WTC11 (cell line): ENCODE data around the gene SORL1. TPM values are rescaled to one million over a fixed set of nuclear protein-coding genes. Genes with fewer than 3 reads are reported as not detected.

ENCODE experiments used
- ATAC-seq: fragments of 200-7000 bp; cut with Tn5 transposase; 2 replicates; pipeline ENCODE4 v1.10.0; 2021; ENCODE audit warnings: mild to moderate bottlenecking, moderate library complexity
- CTCF ChIA-PET: fragments of 300-600 bp; sonication (Branson Sonifier 250); formaldehyde crosslinking; loops from one replicate; lab custom pipeline; 2021; ENCODE audit warnings: antibody characterized with exemption; lab: Charles Lee
- POLR2A ChIA-PET: fragments of 350-600 bp; sonication (Branson Sonifier 250); formaldehyde crosslinking; loops from one replicate; lab custom pipeline; 2021; ENCODE audit warnings: antibody characterized with exemption; lab: Charles Lee
- DNase-seq: peaks from one replicate; pipeline ENCODE4 v3.0.0; 2021; ENCODE audit warnings: low spot score
- H3K27ac Mint-ChIP-seq: 2 replicates; pipeline ENCODE4 v1.8.0; 2021; ENCODE audit warnings: mixed read lengths
- H3K27me3 Mint-ChIP-seq: 2 replicates; pipeline ENCODE4 v1.8.0; 2021; ENCODE audit warnings: low read depth, mild to moderate bottlenecking, moderate library complexity, mixed read lengths
- H3K36me3 Mint-ChIP-seq: 2 replicates; pipeline ENCODE4 v1.8.0; 2021; ENCODE audit warnings: mixed read lengths
- H3K4me1 Mint-ChIP-seq: 2 replicates; pipeline ENCODE4 v1.8.0; 2022; ENCODE audit warnings: mixed read lengths
- H3K4me3 Mint-ChIP-seq: 2 replicates; pipeline ENCODE4 v1.8.0; 2021; ENCODE audit warnings: mild to moderate bottlenecking, moderate library complexity, mixed read lengths
- H3K9me3 Mint-ChIP-seq: 2 replicates; pipeline ENCODE4 v1.8.0; 2021; ENCODE audit warnings: mixed read lengths
- ELF4 ChIP-seq: sonication (generic); formaldehyde crosslinking; IDR thresholded peaks from 2 replicates; pipeline ENCODE4 v1.8.1; 2022; ENCODE audit warnings: low read depth, mild to moderate bottlenecking, moderate library complexity, missing genetic modification reagents
- ETV6 ChIP-seq: sonication (generic); formaldehyde crosslinking; IDR thresholded peaks from 2 replicates; pipeline ENCODE4 v1.8.1; 2022; ENCODE audit warnings: mild to moderate bottlenecking, missing genetic modification reagents
- FOXP1 ChIP-seq: sonication (generic); formaldehyde crosslinking; IDR thresholded peaks from 2 replicates; pipeline ENCODE4 v1.8.0; 2022; ENCODE audit warnings: missing genetic modification reagents, mild to moderate bottlenecking, moderate library complexity, borderline replicate concordance
- GABPB1 ChIP-seq: sonication (generic); formaldehyde crosslinking; IDR thresholded peaks from 2 replicates; pipeline ENCODE4 v1.8.1; 2023; ENCODE audit warnings: mild to moderate bottlenecking, missing genetic modification reagents
- JAZF1 ChIP-seq: fragments of 250-450 bp; sonication (Bioruptor Pico); IDR thresholded peaks from 2 replicates; pipeline ENCODE4 v1.9.0; 2021; ENCODE audit warnings: moderate library complexity, mild to moderate bottlenecking, inconsistent platforms
- JUN ChIP-seq: sonication (generic); formaldehyde crosslinking; IDR thresholded peaks from 2 replicates; pipeline ENCODE4 v1.8.0; 2023; ENCODE audit warnings: mild to moderate bottlenecking, missing genetic modification reagents
- OVOL2 ChIP-seq: fragments of 250-450 bp; sonication (Bioruptor Pico); IDR thresholded peaks from 2 replicates; pipeline ENCODE4 v1.9.0; 2021; ENCODE audit warnings: mild to moderate bottlenecking, borderline replicate concordance
- PRRX2 ChIP-seq: fragments of 250-450 bp; sonication (Bioruptor Pico); IDR thresholded peaks from 2 replicates; pipeline ENCODE4 v1.8.0; 2021; ENCODE audit warnings: mild to moderate bottlenecking
- RORB ChIP-seq: fragments of 250-450 bp; sonication (Bioruptor Pico); IDR thresholded peaks from 2 replicates; pipeline ENCODE4 v1.9.0; 2021; ENCODE audit warnings: mild to moderate bottlenecking
- SOX15 ChIP-seq: fragments of 250-450 bp; sonication (Bioruptor Pico); IDR thresholded peaks from 2 replicates; pipeline ENCODE4 v1.9.0; 2021; ENCODE audit warnings: mild to moderate bottlenecking
- SP1 ChIP-seq: sonication (generic); formaldehyde crosslinking; conservative IDR thresholded peaks from 2 replicates; pipeline ENCODE4 v1.8.1; 2022; ENCODE audit warnings: missing genetic modification reagents
- ZNF219 ChIP-seq: sonication (generic); formaldehyde crosslinking; IDR thresholded peaks from 2 replicates; pipeline ENCODE4 v1.8.0; 2023; ENCODE audit warnings: missing genetic modification reagents, mild to moderate bottlenecking, borderline replicate concordance
- ZNF232 ChIP-seq: sonication (generic); formaldehyde crosslinking; IDR thresholded peaks from 2 replicates; pipeline ENCODE4 v1.8.0; 2022; ENCODE audit warnings: mild to moderate bottlenecking, missing genetic modification reagents
- ZNF263 ChIP-seq: sonication (generic); formaldehyde crosslinking; IDR thresholded peaks from 2 replicates; pipeline ENCODE4 v1.8.1; 2022; ENCODE audit warnings: low read depth, mild to moderate bottlenecking, moderate library complexity, missing genetic modification reagents
- ZNF416 ChIP-seq: fragments of 250-450 bp; sonication (Bioruptor Pico); IDR thresholded peaks from 2 replicates; pipeline ENCODE4 v1.9.0; 2021; ENCODE audit warnings: mild to moderate bottlenecking, inconsistent platforms
- ZNF671 ChIP-seq: fragments of 250-450 bp; sonication (Bioruptor Pico); IDR thresholded peaks from 2 replicates; pipeline ENCODE4 v1.8.0; 2021; ENCODE audit warnings: mild to moderate bottlenecking
- total RNA-seq: library from RNA; stranded (reverse); gene quantifications from 3 replicates; pipeline ENCODE4 v1.2.3, GENCODE V29; 2021
- TF ChIP-seq, protein P1 (sequence below): sonication (generic); formaldehyde crosslinking; IDR thresholded peaks from 2 replicates; pipeline ENCODE4 v1.8.1; 2023; ENCODE audit warnings: mild to moderate bottlenecking, missing genetic modification reagents, moderate library complexity
- TF ChIP-seq, protein P2 (sequence below): fragments of 200-600 bp; IDR thresholded peaks from 2 replicates; pipeline ENCODE4 v1.8.0; 2022; ENCODE audit warnings: antibody characterized with exemption
- TF ChIP-seq, protein P3 (sequence below): sonication (generic); formaldehyde crosslinking; IDR thresholded peaks from 2 replicates; pipeline ENCODE4 v1.8.0; 2022; ENCODE audit warnings: mild to moderate bottlenecking, missing genetic modification reagents
- TF ChIP-seq, protein P4 (sequence below): sonication (generic); formaldehyde crosslinking; IDR thresholded peaks from 2 replicates; pipeline ENCODE4 v1.8.0; 2022; ENCODE audit warnings: mild to moderate bottlenecking, missing genetic modification reagents
- TF ChIP-seq, protein P5 (sequence below): sonication (generic); formaldehyde crosslinking; IDR thresholded peaks from 2 replicates; pipeline ENCODE4 v1.8.1; 2022; ENCODE audit warnings: low read depth, missing genetic modification reagents, borderline replicate concordance

The SORL1 gene
- total RNA-seq, 1 experiment from 2014 or later = 87.1 TPM

DNA sequence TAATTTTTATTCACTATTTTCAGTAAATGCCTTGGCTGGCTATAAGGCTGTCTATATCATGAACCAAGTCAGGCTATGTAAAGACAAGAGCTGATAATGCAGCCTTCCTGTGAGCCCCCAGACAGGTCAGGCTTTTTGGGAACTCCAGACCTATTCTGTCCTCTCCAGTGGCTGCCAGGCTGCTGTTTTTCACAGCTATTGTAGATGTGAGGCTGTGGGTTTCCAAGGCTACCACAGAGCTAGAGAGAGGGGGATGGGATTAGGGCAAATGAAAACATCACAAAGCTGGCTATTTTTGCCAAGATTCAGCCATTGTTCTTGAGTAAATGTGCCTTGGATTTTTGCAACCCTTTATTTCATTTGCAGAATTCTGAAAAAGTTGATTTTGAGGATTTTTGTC lies 56.3 kb downstream of the SORL1 start:
- ATAC-seq = peak; percentile 93
- H3K4me3 Mint-ChIP-seq = no peak overlapping the region
- TF ChIP-seq JAZF1 (CRISPR knock-in tag) (no peak), ZNF416 (CRISPR knock-in tag) (no peak), OVOL2 (CRISPR knock-in tag) (no peak), ELF4 (CRISPR knock-in tag) (no peak), FOXP1 (CRISPR knock-in tag) (no peak), ZNF671 (CRISPR knock-in tag) (no peak), ZNF232 (CRISPR knock-in tag) (no peak), SOX15 (CRISPR knock-in tag) (no peak), ETV6 (no peak), SP1 (CRISPR knock-in tag) (no peak)
- TF ChIP-seq, protein P1, sequence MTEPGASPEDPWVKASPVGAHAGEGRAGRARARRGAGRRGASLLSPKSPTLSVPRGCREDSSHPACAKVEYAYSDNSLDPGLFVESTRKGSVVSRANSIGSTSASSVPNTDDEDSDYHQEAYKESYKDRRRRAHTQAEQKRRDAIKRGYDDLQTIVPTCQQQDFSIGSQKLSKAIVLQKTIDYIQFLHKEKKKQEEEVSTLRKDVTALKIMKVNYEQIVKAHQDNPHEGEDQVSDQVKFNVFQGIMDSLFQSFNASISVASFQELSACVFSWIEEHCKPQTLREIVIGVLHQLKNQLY (CRISPR knock-in tag) = no peak
- TF ChIP-seq, protein P2, sequence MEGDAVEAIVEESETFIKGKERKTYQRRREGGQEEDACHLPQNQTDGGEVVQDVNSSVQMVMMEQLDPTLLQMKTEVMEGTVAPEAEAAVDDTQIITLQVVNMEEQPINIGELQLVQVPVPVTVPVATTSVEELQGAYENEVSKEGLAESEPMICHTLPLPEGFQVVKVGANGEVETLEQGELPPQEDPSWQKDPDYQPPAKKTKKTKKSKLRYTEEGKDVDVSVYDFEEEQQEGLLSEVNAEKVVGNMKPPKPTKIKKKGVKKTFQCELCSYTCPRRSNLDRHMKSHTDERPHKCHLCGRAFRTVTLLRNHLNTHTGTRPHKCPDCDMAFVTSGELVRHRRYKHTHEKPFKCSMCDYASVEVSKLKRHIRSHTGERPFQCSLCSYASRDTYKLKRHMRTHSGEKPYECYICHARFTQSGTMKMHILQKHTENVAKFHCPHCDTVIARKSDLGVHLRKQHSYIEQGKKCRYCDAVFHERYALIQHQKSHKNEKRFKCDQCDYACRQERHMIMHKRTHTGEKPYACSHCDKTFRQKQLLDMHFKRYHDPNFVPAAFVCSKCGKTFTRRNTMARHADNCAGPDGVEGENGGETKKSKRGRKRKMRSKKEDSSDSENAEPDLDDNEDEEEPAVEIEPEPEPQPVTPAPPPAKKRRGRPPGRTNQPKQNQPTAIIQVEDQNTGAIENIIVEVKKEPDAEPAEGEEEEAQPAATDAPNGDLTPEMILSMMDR = no peak
- TF ChIP-seq, protein P3, sequence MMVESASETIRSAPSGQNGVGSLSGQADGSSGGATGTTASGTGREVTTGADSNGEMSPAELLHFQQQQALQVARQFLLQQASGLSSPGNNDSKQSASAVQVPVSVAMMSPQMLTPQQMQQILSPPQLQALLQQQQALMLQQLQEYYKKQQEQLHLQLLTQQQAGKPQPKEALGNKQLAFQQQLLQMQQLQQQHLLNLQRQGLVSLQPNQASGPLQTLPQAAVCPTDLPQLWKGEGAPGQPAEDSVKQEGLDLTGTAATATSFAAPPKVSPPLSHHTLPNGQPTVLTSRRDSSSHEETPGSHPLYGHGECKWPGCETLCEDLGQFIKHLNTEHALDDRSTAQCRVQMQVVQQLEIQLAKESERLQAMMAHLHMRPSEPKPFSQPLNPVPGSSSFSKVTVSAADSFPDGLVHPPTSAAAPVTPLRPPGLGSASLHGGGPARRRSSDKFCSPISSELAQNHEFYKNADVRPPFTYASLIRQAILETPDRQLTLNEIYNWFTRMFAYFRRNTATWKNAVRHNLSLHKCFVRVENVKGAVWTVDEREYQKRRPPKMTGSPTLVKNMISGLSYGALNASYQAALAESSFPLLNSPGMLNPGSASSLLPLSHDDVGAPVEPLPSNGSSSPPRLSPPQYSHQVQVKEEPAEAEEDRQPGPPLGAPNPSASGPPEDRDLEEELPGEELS (CRISPR knock-in tag) = no peak
- TF ChIP-seq, all 79 proteins: peak for 0
- H3K27ac Mint-ChIP-seq = peak overlapping the region; percentile 74
- POLR2A ChIA-PET = interaction anchor here (0.9 kb wide), 1 partner anchor 11 kb away, joined by 3 read pairs; no protein-coding TSS in a partner anchor
- peaks cover 43% of the 10 kb centered on the region for H3K9me3 Mint-ChIP-seq
- peaks cover 72% of the 10 kb centered on the region for H3K36me3 Mint-ChIP-seq
- peaks cover 13% of the 10 kb centered on the region for H3K4me1 Mint-ChIP-seq
- H3K27me3 Mint-ChIP-seq = no peaks in the 10 kb centered on the region
- no peak for DNase-seq
- CTCF ChIA-PET = interaction anchor here (0.7 to 1.9 kb wide), 7 partner anchors 14 to 314 kb away, joined by 3 to 8 read pairs (median 3); partner anchors contain the start of genes SORL1 and SORL1-AS1

DNA sequence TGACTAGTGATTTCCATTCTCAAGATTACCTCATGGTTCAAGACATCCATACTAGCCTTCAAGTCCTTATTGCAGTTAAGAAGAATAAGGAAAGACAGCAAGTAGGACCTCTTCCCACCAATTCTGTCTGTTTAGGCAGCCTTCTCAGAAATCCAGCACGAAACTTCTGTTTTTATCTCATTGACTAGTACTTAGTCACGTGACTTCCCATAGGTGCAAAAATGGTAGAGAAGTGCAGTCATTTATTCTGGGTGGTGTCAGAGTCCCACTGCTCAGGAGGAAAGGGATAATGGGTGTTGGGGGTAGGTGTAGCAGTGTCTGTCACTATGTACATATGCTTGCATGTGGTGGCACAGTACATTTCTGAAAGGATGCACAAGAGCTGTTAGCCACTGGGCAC lies 58.3 kb downstream of the SORL1 start:
- CTCF ChIA-PET = no interaction called here
- Mint-ChIP-seq H3K27me3 (no peaks in the 10 kb centered on the region), H3K27ac (no peak overlapping the region), H3K4me3 (no peak overlapping the region), H3K36me3 (peaks cover 67% of the 10 kb centered on the region)
- no peak for TF ChIP-seq ELF4 (CRISPR knock-in tag)
- TF ChIP-seq JUN (CRISPR knock-in tag) = no peak
- TF ChIP-seq, protein P4, sequence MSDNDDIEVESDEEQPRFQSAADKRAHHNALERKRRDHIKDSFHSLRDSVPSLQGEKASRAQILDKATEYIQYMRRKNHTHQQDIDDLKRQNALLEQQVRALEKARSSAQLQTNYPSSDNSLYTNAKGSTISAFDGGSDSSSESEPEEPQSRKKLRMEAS (CRISPR knock-in tag) = no peak
- TF ChIP-seq ZNF263 (CRISPR knock-in tag) = no peak
- TF ChIP-seq ZNF219 (CRISPR knock-in tag) = no peak
- TF ChIP-seq GABPB1 = no peak
- TF ChIP-seq, protein P1 (CRISPR knock-in tag) = no peak
- no peak for TF ChIP-seq RORB
- TF ChIP-seq, protein P5, sequence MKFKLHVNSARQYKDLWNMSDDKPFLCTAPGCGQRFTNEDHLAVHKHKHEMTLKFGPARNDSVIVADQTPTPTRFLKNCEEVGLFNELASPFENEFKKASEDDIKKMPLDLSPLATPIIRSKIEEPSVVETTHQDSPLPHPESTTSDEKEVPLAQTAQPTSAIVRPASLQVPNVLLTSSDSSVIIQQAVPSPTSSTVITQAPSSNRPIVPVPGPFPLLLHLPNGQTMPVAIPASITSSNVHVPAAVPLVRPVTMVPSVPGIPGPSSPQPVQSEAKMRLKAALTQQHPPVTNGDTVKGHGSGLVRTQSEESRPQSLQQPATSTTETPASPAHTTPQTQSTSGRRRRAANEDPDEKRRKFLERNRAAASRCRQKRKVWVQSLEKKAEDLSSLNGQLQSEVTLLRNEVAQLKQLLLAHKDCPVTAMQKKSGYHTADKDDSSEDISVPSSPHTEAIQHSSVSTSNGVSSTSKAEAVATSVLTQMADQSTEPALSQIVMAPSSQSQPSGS (CRISPR knock-in tag) = no peak
- no peak for TF ChIP-seq ZNF416 (CRISPR knock-in tag)
- no peak for TF ChIP-seq PRRX2 (CRISPR knock-in tag)
- TF ChIP-seq, all 79 proteins: peak for 0
- H3K9me3 Mint-ChIP-seq = peaks cover 27% of the 10 kb centered on the region
- DNase-seq (no peak), ATAC-seq (no peak)
- peaks cover 13% of the 10 kb centered on the region for H3K4me1 Mint-ChIP-seq
- POLR2A ChIA-PET = no interaction called here
